H4 (cell line): ENCODE data around the gene PGPEP1. TPM values are rescaled to one million over a fixed set of nuclear protein-coding genes. Genes with fewer than 3 reads are reported as not detected.
A peak's percentile ranks its signal among the peaks of the same experiment; 100 is the strongest.
"Not testable (repeated sequence)": the region's sequence is repeated elsewhere in the genome, so short reads cannot be mapped to it uniquely, and the experiment has no call there.

Experiments
- DNase-seq: peaks from one replicate; pipeline ENCODE4 v3.0.0-alpha.2; 2015; ENCODE audit warnings: low spot score
- total RNA-seq: library from RNA; depleted of rRNA; stranded (reverse); fragments of >200 nt; shearing (Covaris generic); gene quantifications from 2 replicates; pipeline ENCODE4 v1.2.3, GENCODE V29; 2014

The PGPEP1 gene
- total RNA-seq, 1 experiment from 2014 or later = 12.1 TPM

DNA sequence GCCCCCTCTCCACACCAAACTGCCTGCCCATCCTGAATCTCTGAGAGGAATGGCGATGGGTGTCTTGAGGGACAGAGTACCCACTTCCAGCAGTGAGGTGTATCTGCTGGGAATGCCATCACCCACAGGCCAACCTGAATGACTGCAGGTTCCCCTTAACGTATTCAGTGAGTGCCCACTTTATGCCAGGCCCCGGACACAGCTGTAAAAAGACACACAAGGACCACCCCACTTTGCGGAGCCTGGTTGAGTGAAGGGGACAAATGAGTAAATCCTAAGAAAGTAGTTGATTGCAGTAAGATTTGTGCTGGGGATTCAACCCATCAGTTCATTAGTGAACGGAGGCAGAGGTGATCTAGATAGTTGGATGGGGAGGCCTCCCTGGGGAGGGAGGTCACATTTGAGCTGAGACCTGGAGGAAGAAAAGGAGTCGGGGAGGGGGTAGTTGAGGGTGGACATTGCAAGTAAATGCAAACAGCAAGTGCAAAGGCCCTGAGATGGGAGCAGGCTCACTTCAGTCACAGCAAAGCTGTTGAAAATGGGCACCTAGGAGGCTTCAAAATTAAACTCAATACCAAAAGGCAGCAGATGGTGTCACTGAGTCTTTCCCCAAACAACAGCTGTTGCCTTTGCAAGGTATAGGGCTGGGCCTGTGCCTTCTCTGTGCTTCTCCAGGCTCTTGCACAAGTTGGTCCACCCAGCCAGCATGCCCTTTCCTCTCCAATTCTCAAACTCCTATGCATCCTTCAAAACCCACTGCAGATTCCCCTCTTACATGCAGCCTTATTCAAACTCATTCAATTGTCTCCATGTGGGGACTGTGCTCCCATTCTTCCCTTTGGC lies 49.9 kb downstream of the PGPEP1 start:
- peak; percentile 63 for DNase-seq

DNA sequence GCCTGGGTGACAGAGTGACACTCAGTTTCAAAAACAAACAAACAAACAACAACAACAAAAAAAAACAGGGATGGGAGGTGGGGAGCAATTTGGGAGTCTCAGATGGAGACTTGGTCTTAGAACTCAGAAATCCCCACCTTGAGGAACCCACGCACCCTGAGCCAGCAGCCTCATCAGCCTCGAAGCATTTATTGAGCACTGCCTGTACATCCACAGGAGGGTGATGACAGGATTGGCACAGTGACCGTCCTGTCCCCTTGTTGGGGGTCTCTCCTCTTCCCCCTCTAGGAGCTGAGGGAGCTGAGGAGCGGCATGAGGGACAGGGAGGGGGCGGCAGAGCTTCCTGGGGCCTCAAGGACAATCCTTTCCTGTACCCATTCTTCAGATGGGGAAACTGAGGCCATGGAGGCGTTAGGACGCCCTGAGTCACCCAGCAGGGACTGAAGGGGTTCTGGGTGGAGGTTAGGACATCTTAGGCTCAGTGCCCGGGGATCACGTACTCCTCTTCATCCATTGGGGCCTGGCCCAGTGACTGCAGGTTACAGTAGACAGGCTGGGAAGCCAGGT lies 51.2 kb downstream of the PGPEP1 start:
- DNase-seq = no peak

GRCh38 chr19:18392417-18392816 lies 52.0 kb downstream of the PGPEP1 start:
- DNase-seq = peak; percentile 79

GRCh38 chr19:18392926-18393325 lies 52.5 kb downstream of the PGPEP1 start:
- no peak for DNase-seq

DNA sequence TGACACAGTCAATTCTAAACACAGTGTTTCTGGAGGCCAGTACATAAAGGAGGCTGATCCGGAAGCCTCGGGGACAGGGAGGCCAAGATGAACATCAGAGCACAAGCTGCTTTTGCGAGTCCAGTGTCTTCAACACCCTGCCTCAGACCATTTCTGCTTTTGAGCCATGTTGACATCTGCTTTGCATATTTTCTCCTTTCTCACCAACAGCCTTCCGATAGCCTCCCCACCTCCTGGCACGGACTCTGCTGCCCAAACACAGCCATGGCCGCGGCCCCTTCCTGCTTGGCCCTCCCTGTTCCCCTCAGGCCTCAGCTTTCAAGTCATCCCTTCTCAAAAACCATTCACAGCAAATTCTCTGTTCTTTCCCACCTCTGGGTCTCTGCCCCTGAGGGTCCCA lies 53.4 kb downstream of the PGPEP1 start:
- DNase-seq = no peak

- DNase-seq = no peak
Observed at GRCh38 chr19:18396471-18397241, 56.3 kb downstream of the PGPEP1 start.

DNA sequence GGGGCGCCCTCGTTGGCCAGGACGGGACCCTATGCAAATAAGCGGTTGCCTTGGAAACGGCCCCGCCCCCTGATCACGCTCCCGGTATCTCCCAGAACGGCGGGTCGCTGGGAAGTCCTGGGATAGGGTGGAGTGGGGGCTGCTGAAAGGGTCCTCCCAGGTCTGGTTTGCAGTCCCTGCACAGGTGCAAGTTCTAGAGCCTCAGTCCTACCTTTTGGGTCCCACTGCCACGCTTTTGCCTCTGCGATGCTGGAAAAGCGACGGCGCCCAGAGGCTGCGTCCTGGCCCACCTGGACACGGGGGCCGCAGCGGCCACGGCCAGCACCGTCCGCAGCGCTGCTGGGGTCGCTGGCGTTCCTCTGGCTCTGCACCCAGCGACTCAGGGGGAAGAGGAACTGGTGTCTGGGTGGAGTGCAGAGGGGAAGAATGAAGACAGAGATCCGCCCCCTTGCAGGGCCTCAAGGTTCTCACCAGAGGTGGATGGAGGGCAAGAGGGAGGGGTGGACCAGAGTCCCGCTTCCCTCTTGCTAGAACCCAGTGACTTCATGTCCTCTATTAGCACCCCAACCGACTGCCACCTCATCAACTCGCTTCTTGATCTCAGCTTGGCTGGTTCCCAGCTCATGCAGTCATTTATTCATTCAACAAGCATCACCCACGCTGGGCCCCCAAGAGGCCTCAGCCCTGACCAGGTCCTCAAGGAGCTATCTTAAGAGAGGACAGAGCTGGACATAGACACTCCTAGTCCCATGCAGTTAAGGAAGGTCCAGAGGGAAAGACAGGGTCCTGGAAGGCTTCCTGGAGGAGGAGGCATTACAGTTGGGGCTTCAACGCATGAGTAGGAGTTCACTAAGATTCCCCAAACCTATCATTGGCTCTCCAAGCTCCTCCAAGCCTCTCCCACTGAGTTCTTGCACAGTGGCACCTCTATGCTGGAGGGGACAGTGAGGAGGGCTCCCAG lies 57.1 kb downstream of the PGPEP1 start, which contains the start of gene LRRC25:
TSS of gene LRRC25 (minus strand) at position 381 of the 961 bp plus-strand sequence. CDS start 659 bp downstream, outside the sequence.
- DNase-seq = no peak

GRCh38 chr19:18399008-18399407 lies 58.6 kb downstream of the PGPEP1 start:
- DNase-seq = peak; percentile 89

- peak; percentile 72 for DNase-seq
Observed at GRCh38 chr19:18401580-18402112, 61.2 kb downstream of the PGPEP1 start.

DNA sequence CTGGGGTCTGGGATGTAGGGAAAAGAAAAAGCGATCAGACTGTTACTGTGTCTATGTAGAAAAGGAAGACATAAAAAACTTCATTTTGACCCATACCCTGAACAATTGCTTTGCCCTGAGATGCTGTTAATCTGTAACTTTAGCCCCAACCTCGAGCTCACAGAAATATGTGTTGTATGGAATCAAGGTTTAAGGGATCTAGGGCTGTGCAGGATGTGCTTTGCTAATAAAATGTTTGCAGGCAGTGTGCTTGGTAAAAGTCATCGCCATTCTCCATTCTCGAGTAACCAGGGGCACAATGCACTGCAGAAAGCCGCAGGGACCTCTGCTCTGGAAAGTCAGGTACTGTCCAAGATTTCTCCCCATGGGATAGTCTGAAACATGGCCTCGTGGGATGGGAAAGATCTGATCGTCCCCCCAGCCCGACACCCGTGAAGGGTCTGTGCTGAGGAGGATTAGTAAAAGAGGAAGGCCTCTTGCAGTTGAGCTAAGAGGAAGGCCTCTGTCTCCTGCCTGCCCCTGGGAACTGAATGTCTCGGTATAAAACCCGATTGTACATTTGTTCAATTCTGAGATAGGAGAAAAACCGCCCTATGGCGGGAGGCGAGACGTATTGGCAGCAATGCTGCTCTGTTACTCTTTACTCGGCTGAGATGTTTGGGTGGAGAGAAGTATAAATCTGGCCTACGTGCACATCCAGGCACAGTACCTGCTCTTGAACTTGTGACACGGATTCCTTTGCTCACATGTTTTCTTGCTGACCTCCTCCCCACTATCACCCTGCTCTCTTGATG lies 62.3 kb downstream of the PGPEP1 start:
- not testable (repeated sequence) for DNase-seq

DNA sequence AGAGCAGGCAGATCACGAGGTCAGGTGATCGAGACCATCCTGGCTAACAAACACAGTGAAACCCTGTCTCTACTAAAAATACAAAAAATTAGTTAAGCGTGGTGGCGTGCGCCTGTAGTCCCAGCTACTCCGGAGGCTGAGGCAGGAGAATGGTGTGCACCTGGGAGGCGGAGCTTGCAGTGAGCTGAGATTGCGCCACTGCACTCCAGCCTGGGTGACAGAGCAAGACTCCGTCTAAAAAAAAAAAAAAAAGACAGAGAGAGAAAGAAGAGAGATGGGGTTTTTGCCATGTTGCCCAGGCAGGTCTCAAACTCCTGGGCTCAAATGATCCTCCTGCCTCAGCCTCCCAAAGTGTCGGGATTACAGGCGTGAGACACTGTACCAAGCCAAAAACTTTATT lies 65.4 kb downstream of the PGPEP1 start:
- DNase-seq = not testable (repeated sequence)

GRCh38 chr19:18406749-18407148 lies 66.4 kb downstream of the PGPEP1 start:
- no peak for DNase-seq

- DNase-seq = peak; percentile 51
Observed at GRCh38 chr19:18408053-18408476, 67.7 kb downstream of the PGPEP1 start.

DNA sequence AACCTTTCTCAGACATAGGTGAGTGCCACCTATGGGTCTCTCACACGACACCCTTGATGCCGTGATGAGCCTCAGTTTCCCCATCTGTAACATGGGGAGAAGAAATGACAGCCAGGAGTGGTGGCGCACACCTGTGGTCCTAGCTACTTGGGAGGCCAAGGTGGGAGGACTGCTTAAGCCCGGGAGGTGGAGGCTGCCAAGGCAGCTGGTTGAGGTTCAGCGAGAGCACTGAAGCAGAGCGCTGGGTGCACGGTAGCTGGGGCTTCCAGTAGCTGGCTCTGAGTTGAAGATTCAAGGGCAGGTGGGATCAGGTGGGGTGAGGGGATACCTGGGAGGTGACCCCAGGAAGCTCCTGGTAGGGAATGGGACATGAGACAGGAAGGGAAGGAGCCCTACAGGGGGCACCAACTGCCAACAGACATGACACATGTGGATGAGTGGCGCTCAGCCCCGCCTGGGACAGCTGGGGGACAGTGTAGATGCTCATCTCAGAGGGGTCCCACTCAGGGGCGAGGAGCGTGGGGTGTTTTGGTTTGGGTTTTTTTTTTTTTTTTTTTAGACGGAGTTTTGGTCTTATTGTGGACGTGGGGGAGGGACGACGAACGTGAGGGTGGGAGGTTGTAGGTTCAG lies 72.3 kb downstream of the PGPEP1 start:
- DNase-seq = no peak

DNA sequence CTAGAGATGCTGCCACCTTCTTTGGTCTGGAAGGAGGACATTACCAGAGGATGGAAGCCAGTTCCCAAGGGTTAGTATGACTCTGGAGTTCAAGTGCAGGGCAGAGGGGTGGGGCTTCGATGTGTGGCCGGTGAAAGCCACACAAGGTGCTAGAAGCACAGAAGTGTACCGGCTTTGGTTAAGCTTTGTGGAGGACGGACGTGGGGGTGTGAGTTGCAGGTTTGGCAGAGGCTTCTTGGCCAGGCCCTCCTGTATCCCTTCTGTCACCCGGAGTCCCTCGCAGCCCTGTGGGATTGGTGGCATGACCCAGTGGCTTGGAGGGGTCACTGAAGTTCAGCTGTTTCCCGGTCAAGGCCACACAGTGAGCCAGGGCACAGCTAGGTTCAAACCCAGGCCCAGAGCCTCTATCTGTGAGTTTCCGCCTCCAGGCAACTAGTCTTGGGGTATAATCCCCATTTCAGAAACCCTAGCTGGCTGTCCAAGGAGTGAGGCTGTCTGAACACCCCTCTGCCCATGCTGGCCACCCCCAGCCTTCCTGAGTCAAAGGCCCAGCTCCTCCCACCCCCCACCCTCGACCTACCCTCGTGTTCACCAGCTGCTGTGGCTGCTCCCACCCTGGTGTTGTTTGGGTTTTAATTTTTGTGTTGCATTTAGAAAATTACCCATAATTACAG lies 74.2 kb downstream of the PGPEP1 start:
- peak; percentile 85 for DNase-seq

DNA sequence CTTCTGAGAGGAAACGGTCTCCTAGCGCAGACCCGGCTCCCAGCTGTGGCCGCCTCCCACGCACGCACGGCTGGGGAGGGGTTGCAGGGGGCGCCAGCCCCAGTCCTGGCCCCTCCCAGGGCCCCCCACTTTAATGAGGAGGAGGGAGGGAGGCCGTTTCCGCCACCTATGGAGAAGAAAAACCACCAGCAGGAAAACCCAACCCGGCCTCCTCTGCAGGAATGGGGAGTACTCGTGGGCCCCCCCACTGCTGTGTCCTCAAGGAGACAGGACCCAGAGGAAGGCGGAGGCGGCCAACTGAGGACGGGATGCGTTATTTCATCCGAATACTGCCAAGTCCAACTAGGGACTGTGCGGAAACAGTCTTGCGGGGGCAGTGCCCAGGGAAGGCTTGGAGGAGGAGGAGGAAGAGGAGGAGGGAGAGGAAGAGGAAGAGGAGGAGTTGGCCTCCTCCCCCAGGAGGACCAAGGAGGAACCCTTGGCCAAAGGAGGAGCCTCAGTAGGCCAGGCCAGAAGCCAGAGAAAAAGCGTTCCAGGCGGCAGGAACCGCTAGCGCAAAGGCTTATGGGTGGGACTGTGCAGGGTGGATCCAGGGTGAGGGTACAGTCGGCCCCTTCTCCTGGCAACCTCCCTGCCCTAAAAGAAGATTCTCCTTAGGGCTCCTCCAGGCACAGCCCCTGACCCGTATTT lies 74.9 kb downstream of the PGPEP1 start:
- DNase-seq = peak; percentile 86

DNA sequence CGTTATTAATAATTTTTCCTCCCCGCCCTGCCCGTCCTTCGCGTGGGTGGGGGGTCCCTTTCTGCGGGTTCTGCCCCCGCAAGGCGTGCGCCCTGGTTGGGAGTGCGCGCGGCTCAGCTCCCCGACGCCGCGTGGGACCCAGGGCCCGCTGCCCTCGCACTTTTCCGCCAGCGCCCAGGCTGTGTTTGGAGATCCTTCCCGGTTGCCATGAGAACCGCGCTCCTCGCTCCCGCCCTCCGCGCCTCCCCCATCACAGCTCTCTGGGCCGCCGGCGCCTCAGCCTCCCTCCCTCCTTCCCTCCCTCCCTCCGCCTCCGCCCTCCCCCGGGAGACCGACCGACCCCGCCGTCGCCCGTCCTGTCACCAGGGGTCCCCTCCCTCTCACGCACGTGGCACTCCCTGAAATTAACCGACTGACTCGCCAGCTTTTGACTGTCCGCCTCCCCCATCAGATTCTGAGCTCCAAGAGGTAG lies 76.4 kb downstream of the PGPEP1 start:
- DNase-seq = peak; percentile 93
